ENCODE data around the gene ZFAND2A.

ZFAND2A gene

DNA sequence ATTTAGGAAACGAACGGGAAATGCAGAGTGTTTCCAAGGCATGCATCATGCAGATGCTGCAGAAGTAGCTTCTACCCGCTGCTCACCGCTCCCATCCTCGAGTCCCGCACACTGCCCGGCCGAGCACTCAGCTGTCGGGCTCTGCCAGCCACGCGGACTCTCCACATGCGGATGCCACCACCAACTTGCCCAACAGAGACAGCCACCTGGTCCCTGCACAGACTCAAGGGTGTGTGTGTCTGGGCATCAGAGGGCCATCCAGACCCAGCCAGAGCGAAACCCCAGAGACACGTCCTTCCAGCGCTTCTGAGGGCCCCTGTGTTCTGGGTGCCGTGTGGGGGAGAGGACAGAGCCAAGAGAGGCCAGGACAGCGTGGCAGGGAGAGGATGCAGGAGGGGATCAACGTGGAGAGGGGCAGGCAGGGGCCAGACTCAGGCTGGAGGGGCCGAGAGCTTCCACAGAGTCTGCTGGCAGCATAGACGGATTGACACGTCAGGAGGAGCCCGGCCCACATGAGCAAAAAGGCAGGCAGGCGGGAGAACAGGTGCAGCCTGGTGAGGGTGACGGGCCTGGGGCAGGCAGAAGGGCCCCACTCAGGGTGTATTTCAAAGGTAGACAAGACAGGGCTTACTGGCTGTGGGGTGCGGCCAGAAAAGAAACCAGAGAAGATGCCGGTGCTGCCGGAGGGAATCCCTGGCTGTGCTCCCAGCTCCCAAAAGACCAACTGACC lies 53.8 kb downstream of the ZFAND2A start:
- no peak overlapping the region for H3K4me3 ChIP-seq (ENCODE audit: low read depth, low read length)
- no peak for TF ChIP-seq MYC (IDR thresholded peaks at IDR 0.05; ENCODE audit: low read depth, low read length)
- TF ChIP-seq, protein P1, sequence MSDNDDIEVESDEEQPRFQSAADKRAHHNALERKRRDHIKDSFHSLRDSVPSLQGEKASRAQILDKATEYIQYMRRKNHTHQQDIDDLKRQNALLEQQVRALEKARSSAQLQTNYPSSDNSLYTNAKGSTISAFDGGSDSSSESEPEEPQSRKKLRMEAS (IDR thresholded peaks at IDR 0.05; ENCODE audit: low read depth, low read length): no peak
- TF ChIP-seq, protein P2, sequence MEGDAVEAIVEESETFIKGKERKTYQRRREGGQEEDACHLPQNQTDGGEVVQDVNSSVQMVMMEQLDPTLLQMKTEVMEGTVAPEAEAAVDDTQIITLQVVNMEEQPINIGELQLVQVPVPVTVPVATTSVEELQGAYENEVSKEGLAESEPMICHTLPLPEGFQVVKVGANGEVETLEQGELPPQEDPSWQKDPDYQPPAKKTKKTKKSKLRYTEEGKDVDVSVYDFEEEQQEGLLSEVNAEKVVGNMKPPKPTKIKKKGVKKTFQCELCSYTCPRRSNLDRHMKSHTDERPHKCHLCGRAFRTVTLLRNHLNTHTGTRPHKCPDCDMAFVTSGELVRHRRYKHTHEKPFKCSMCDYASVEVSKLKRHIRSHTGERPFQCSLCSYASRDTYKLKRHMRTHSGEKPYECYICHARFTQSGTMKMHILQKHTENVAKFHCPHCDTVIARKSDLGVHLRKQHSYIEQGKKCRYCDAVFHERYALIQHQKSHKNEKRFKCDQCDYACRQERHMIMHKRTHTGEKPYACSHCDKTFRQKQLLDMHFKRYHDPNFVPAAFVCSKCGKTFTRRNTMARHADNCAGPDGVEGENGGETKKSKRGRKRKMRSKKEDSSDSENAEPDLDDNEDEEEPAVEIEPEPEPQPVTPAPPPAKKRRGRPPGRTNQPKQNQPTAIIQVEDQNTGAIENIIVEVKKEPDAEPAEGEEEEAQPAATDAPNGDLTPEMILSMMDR (IDR thresholded peaks at IDR 0.05; ENCODE audit: low read depth, low read length): no peak
- no peak for TF ChIP-seq POLR2A (IDR thresholded peaks at IDR 0.05; ENCODE audit: extremely low read depth, insufficient read length)
- no peak for DNase-seq (ENCODE audit: low read depth)

DNA sequence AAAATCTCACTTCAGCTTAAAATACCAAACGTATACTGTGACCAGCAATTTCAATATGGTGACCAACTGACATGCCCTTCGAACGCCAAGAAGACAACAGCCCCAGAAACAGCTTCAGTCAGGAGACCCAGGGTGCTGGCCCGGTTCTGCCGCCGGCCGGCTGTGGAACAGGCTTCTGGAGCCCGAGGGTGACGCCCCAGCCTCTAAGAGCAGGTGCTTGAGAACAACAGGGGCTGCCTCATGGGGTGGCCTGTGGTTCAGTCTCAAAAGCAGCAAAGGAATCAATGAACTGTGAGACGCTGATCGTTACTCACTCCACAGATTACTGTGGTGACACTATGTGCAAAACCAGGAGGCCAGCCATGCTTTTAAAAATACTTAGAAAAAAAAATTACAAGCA lies 54.8 kb downstream of the ZFAND2A start:
- DNase-seq (ENCODE audit: low read depth): no peak
- TF ChIP-seq, protein P1 (IDR thresholded peaks at IDR 0.05; ENCODE audit: low read depth, low read length): no peak
- TF ChIP-seq MYC (IDR thresholded peaks at IDR 0.05; ENCODE audit: low read depth, low read length) (no peak), POLR2A (IDR thresholded peaks at IDR 0.05; ENCODE audit: extremely low read depth, insufficient read length) (no peak)
- TF ChIP-seq, protein P2 (IDR thresholded peaks at IDR 0.05; ENCODE audit: low read depth, low read length): no peak
- H3K4me3 ChIP-seq (ENCODE audit: low read depth, low read length): no peak overlapping the region

DNA sequence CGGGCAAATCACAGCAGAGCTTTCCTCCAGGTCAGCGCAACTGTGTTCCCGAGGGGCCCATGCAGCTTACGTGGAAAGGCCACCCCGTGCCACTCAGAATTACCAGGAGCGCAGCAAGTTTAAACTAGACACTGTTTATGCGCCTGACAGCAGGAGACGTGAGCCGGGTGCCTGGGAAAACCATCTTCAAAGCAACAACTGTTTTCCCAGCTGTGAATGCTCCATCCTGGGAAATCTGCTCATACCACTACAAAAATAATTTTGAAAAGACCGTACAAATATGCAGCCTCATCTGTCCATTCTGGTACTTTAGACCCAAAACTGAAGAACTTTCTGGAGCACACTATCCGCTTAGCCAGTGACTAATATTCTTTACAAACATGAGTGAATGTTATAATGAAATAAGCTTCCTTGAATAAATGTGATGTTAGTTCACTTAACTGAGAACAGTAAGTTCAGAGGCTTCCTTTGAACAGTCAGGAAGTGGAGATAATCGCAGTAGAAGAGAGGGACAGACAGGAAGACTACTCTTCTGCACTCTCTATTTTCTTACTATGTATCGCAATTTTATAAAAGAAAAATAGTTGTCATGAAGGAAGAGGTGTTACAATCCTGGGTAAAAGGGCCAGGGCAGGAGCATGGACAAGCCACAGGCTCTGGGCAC lies 55.3 kb downstream of the ZFAND2A start:
- no peak overlapping the region for H3K4me3 ChIP-seq (ENCODE audit: low read depth, low read length)
- no peak for DNase-seq (ENCODE audit: low read depth)
- no peak for TF ChIP-seq MYC (IDR thresholded peaks at IDR 0.05; ENCODE audit: low read depth, low read length)
- TF ChIP-seq, protein P2 (IDR thresholded peaks at IDR 0.05; ENCODE audit: low read depth, low read length): no peak

DNA sequence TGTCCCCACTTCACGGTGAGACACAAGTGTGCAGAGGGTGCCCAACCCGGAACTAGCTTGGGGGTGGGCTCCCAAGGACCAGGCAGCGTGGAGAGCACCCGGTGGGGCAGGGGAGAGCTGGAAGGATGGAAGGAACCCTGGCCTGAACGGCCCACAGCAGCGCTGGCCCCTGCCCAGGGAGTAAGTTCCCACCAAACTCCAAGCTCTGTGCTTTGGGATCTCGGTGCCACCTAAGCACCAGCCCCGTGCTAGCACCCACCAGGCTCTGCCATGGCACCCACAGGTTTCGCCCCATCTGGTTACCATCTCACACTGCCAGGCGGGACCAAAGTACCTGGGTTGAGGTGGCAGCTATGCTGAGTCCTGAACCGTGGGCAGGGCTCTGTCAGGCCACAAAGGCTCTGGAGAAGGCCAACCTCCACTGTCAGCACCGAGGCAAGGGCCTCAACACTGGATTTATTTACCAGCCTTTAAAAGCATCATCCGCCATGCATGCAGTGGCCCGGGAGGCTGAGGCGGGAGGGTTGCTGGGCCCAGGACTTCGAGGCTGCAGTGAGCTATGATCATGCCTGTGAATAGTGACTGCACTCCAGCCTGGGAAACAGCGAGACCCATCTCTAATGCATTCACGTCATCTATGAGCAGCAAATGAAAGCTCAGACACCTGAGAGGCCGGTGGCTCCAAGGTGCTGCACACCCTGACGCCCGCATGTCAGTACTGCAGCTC lies 56.0 kb downstream of the ZFAND2A start:
- no peak for DNase-seq (ENCODE audit: low read depth)
- H3K4me3 ChIP-seq (ENCODE audit: low read depth, low read length): no peak overlapping the region
- no peak for TF ChIP-seq POLR2A (IDR thresholded peaks at IDR 0.05; ENCODE audit: extremely low read depth, insufficient read length)
- TF ChIP-seq, protein P2 (IDR thresholded peaks at IDR 0.05; ENCODE audit: low read depth, low read length): no peak

DNA sequence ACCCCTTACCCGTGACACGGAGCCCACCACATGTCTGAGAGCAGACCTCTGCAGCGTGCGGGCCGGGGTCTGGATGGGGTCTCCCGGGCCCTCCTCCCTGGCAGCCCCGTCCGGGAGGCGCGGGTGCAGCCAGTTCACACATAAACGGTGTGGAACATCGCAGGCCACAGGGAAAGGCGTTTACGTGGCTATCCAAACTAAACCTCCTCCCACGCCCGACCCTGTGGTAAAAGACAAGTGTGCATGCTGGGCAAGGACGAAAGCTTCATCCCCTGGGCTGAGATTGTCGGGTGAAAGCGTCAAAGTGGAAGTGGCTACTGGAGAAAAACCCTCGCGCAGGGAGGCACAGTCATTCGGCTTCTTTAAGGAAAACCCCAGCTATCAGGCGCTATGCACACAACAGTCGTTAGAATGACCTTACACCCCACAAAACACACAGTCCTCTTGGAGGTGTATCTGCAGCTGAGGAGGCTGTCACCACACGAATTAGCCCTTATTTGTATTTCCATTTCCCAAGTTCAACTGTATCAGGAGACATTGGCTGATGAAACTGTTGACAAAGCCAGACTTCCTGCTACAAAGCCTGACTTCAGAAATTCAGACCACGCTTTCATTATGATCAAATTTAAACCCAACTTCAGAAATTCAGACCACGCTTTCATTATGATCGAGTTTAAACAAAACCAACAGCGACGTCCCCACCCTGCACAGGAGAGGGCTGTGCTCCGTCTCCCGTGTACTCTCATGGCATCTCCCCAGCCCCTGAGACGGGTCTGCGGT lies 56.8 kb downstream of the ZFAND2A start:
- no peak overlapping the region for H3K4me3 ChIP-seq (ENCODE audit: low read depth, low read length)
- no peak for DNase-seq (ENCODE audit: low read depth)
- TF ChIP-seq, protein P1 (IDR thresholded peaks at IDR 0.05; ENCODE audit: low read depth, low read length): no peak
- TF ChIP-seq MYC (IDR thresholded peaks at IDR 0.05; ENCODE audit: low read depth, low read length): no peak
- TF ChIP-seq, protein P2 (IDR thresholded peaks at IDR 0.05; ENCODE audit: low read depth, low read length): no peak
- TF ChIP-seq POLR2A (IDR thresholded peaks at IDR 0.05; ENCODE audit: extremely low read depth, insufficient read length): no peak
